Measurements from ENCODE around the gene CXorf58. TPM values are rescaled to one million over a fixed set of nuclear protein-coding genes. Genes with fewer than 3 reads are reported as not detected.
"Not testable (repeated sequence)": the region's sequence is repeated elsewhere in the genome, so short reads cannot be mapped to it uniquely, and the experiment has no call there.

The CXorf58 gene
- total and polyA plus RNA-seq, 4 donors: 0.12 to 0.15 (median 0.15) TPM; not detected in 1

GRCh38 chrX:23954396-23954795 is 46.6 kb downstream of the CXorf58 start:
- H3K4me3 ChIP-seq: no peak overlapping the region
- 71 to 95% methylated on average over 4 of the region's 4 CpGs for WGBS, 2 donors
- TF ChIP-seq, protein P1, sequence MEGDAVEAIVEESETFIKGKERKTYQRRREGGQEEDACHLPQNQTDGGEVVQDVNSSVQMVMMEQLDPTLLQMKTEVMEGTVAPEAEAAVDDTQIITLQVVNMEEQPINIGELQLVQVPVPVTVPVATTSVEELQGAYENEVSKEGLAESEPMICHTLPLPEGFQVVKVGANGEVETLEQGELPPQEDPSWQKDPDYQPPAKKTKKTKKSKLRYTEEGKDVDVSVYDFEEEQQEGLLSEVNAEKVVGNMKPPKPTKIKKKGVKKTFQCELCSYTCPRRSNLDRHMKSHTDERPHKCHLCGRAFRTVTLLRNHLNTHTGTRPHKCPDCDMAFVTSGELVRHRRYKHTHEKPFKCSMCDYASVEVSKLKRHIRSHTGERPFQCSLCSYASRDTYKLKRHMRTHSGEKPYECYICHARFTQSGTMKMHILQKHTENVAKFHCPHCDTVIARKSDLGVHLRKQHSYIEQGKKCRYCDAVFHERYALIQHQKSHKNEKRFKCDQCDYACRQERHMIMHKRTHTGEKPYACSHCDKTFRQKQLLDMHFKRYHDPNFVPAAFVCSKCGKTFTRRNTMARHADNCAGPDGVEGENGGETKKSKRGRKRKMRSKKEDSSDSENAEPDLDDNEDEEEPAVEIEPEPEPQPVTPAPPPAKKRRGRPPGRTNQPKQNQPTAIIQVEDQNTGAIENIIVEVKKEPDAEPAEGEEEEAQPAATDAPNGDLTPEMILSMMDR (IDR thresholded peaks at IDR 0.05; ENCODE audit: control extremely low read depth, extremely low read depth): no peak
- no peak for ATAC-seq (ENCODE audit: insufficient read depth, low FRiP score)
- H3K27ac ChIP-seq (ENCODE audit: low read depth in 1 of 2, low read length in 1 of 2): no peak overlapping the region
- H3K4me1 ChIP-seq (ENCODE audit: control insufficient read depth in 5 of 5, insufficient read depth in 5 of 5, low read length in 5 of 5): no peaks in the 10 kb centered on the region
- no peaks in the 10 kb centered on the region for H3K9me3 ChIP-seq (ENCODE audit: control insufficient read depth in 4 of 4, insufficient read depth in 3 of 4, low read length in 3 of 4)
- peaks cover 0 to 20% (median 0%) of the 10 kb centered on the region in 3 donors for H3K27me3 ChIP-seq (ENCODE audit: control insufficient read depth in 3 of 3, insufficient read depth in 3 of 3, low read length in 2 of 3)
- no peaks in the 10 kb centered on the region for H3K36me3 ChIP-seq (ENCODE audit: control insufficient read depth in 4 of 4, insufficient read depth in 4 of 4, low read length in 4 of 4)
- DNase-seq: no peak
- no peak overlapping the region for H3K9ac ChIP-seq (ENCODE audit: insufficient read depth in 1 of 2, low read length in 2 of 2)

DNA sequence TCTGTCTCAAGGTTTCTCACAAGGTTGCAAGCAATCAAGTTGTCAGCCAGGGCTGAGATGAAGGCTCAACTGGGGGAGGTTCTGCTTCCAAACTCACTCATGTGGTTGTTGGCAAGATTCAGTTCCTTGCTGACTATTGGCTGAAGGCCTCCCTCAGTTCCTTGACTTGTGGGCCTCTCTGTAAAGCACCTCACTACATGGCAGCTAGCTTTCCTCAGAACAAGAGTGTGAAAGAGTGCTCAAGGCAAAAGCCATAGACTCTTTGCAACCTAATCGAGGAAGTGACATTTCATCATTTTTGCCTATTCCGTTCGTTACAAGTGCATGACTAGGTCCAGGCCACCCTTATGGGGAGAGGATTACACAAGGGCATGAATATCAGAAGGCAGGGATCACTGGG is 52.0 kb downstream of the CXorf58 start:
- Histone ChIP-seq H3K27ac (ENCODE audit: low read depth in 1 of 2, low read length in 1 of 2) (no peak overlapping the region), H3K4me1 (ENCODE audit: control insufficient read depth in 5 of 5, insufficient read depth in 5 of 5, low read length in 5 of 5) (no peaks in the 10 kb centered on the region), H3K36me3 (ENCODE audit: control insufficient read depth in 4 of 4, insufficient read depth in 4 of 4, low read length in 4 of 4) (no peaks in the 10 kb centered on the region), H3K9ac (ENCODE audit: insufficient read depth in 1 of 2, low read length in 2 of 2) (no peak overlapping the region), H3K4me3 (no peak overlapping the region), H3K9me3 (ENCODE audit: control insufficient read depth in 4 of 4, insufficient read depth in 3 of 4, low read length in 3 of 4) (no peaks in the 10 kb centered on the region), H3K27me3 (ENCODE audit: control insufficient read depth in 3 of 3, insufficient read depth in 3 of 3, low read length in 2 of 3) (peaks cover 0 to 10% (median 4%) of the 10 kb centered on the region in 3 donors)
- 27 to 73% methylated on average over 3 of the region's 3 CpGs for WGBS, 2 donors
- TF ChIP-seq, protein P1 (IDR thresholded peaks at IDR 0.05; ENCODE audit: control extremely low read depth, extremely low read depth): no peak
- ATAC-seq (ENCODE audit: insufficient read depth, low FRiP score) (no peak), DNase-seq (no peak)

GRCh38 chrX:23964191-23964590 is 56.4 kb downstream of the CXorf58 start:
- Histone ChIP-seq H3K9ac (ENCODE audit: insufficient read depth in 1 of 2, low read length in 2 of 2) (no peak overlapping the region), H3K4me3 (no peak overlapping the region), H3K9me3 (ENCODE audit: control insufficient read depth in 4 of 4, insufficient read depth in 3 of 4, low read length in 3 of 4) (peaks cover 0 to 2% (median 0%) of the 10 kb centered on the region in 4 donors), H3K4me1 (ENCODE audit: control insufficient read depth in 5 of 5, insufficient read depth in 5 of 5, low read length in 5 of 5) (no peaks in the 10 kb centered on the region), H3K36me3 (ENCODE audit: control insufficient read depth in 4 of 4, insufficient read depth in 4 of 4, low read length in 4 of 4) (no peaks in the 10 kb centered on the region), H3K27ac (ENCODE audit: low read depth in 1 of 2, low read length in 1 of 2) (no peak overlapping the region), H3K27me3 (ENCODE audit: control insufficient read depth in 3 of 3, insufficient read depth in 3 of 3, low read length in 2 of 3) (peaks cover 0 to 11% (median 6%) of the 10 kb centered on the region in 3 donors)
- 51 to 70% methylated on average over 5 of the region's 5 CpGs for WGBS, 2 donors
- ATAC-seq (ENCODE audit: insufficient read depth, low FRiP score): no peak
- DNase-seq: no peak
- TF ChIP-seq, protein P1 (IDR thresholded peaks at IDR 0.05; ENCODE audit: control extremely low read depth, extremely low read depth): no peak

- H3K36me3 ChIP-seq (ENCODE audit: control insufficient read depth in 4 of 4, insufficient read depth in 4 of 4, low read length in 4 of 4); ATAC-seq (ENCODE audit: insufficient read depth, low FRiP score); DNase-seq; H3K27ac ChIP-seq (ENCODE audit: low read depth in 1 of 2, low read length in 1 of 2); H3K9me3 ChIP-seq (ENCODE audit: control insufficient read depth in 4 of 4, insufficient read depth in 3 of 4, low read length in 3 of 4); H3K4me3 ChIP-seq; H3K4me1 ChIP-seq (ENCODE audit: control insufficient read depth in 5 of 5, insufficient read depth in 5 of 5, low read length in 5 of 5); H3K9ac ChIP-seq (ENCODE audit: insufficient read depth in 1 of 2, low read length in 2 of 2): not testable (repeated sequence)
- peaks cover 0 to 13% (median 2%) of the 10 kb centered on the region in 3 donors for H3K27me3 ChIP-seq (ENCODE audit: control insufficient read depth in 3 of 3, insufficient read depth in 3 of 3, low read length in 2 of 3)
- 83 to 90% methylated on average over 8 of the region's 8 CpGs for WGBS, 2 donors
These were observed 57.8 kb downstream of the CXorf58 start for GRCh38 chrX:23965630-23966029.

All from lung (tissue), 12 donors.